ENCODE results near the gene ME1.

DNA sequence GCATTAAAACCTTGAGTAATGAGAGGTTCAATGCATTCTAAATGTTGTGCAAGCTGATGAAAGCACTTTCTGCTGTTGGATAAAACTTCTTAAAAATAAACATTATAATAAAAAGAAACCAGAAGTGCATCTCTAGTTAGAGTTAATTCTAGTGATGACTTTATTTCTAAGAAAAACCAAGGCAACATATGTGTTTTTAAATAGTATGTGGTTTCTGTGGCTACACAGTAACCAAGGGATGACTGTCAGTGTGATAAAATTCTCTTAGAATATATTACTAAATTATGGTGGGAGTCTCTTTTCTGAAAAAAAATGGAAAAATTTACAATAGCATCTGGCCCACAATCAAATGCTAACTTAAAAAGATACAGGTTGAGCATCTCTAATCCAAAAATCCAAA is 117.0 kb downstream of the ME1 start:
- TF ChIP-seq EZH2 (IDR thresholded peaks at IDR 0.05; ENCODE audit: insufficient read depth, poor library complexity, severe bottlenecking): no peak
- TF ChIP-seq EZH2phosphoT487 (IDR thresholded peaks at IDR 0.05; ENCODE audit: insufficient read depth, low read depth): no peak

All from GM23248 (cell line).